GM12892 (cell line): Measurements from ENCODE around the gene PPP2R2D.

Experiments
- POLR2AphosphoS5 ChIP-seq: IDR thresholded peaks from 2 replicates; pipeline ENCODE4 v1.6.1; 2011; ENCODE audit warnings: low read depth, low read length, control low read depth
- TAF1 ChIP-seq: IDR thresholded peaks from 2 replicates; pipeline ENCODE4 v1.6.1; 2011; ENCODE audit warnings: low read depth, mild to moderate bottlenecking, control low read depth, low read length, borderline replicate concordance

GRCh38 chr10:131915990-131916766, 15.4 kb downstream of the PPP2R2D start:
- TF ChIP-seq POLR2AphosphoS5 (no peak), TAF1 (no peak)
